ENCODE results near the gene SETD3.

- TF ChIP-seq CTCF (conservative IDR thresholded peaks at IDR 0.05) (no peak), ZFX (IDR thresholded peaks at IDR 0.05) (no peak)
Observed at GRCh38 chr14:99435327-99435726, 45.3 kb downstream of the SETD3 start.
